H1 (cell line): Measurements from ENCODE around the gene SCGB3A1. TPM values are rescaled to one million over a fixed set of nuclear protein-coding genes. Genes with fewer than 3 reads are reported as not detected.

Experiments
- CTCF ChIA-PET: fragments of 300-600 bp; sonication (Branson Sonifier 250); formaldehyde crosslinking; loops from one replicate; lab custom pipeline; 2021; ENCODE audit not compliant: partially characterized antibody; lab: Charles Lee
- POLR2A ChIA-PET: fragments of 300-600 bp; sonication (Branson Sonifier 250); formaldehyde crosslinking; loops from one replicate; lab custom pipeline; 2021; ENCODE audit warnings: inconsistent platforms; ENCODE audit not compliant: partially characterized antibody; lab: Charles Lee
- DNase-seq, 2 experiments: peaks; one replicate each; pipeline versions ENCODE4 v3.0.0 to v3.0.0-alpha.2; 2010 to 2022; ENCODE audit warnings: low spot score in 2 of 2, low read depth in 1 of 2, mixed read lengths in 1 of 2
- FAIRE-seq: peaks from 2 replicates; lab custom pipeline; 2011; peaks lifted over from hg19 to GRCh38; lab: Jason Lieb, UNC
- H2AFZ ChIP-seq: 2 replicates; pipeline ENCODE4 v1.8.1; 2012; ENCODE audit warnings: low read length, inconsistent platforms
- H2AK5ac ChIP-seq: 2 replicates; pipeline ENCODE4 v1.6.1; 2013; ENCODE audit warnings: low read depth, low read length
- H2BK120ac ChIP-seq: replicated peaks from 2 replicates; pipeline ENCODE3; 2013; ENCODE audit warnings: low read depth, low read length, inconsistent platforms
- H2BK12ac ChIP-seq: 2 replicates; pipeline ENCODE4 v1.6.1; 2013; ENCODE audit warnings: low read depth, low read length
- H2BK15ac ChIP-seq: 2 replicates; pipeline ENCODE4 v1.6.1; 2013; ENCODE audit warnings: low read length
- H2BK20ac ChIP-seq: 2 replicates; pipeline ENCODE4 v1.6.1; 2013; ENCODE audit warnings: low read length
- H2BK5ac ChIP-seq: 2 replicates; pipeline ENCODE4 v1.6.1; 2013; ENCODE audit warnings: low read depth, low read length
- H3K14ac ChIP-seq: 2 replicates; pipeline ENCODE4 v1.6.1; 2013; ENCODE audit warnings: inconsistent platforms; ENCODE audit not compliant: insufficient read length
- H3K18ac ChIP-seq: 2 replicates; pipeline ENCODE4 v1.6.1; 2013; ENCODE audit warnings: low read length; ENCODE audit errors: extremely low read depth
- H3K23ac ChIP-seq: 2 replicates; pipeline ENCODE4 v1.6.1; 2013; ENCODE audit warnings: inconsistent platforms; ENCODE audit not compliant: insufficient read length
- H3K23me2 ChIP-seq: 2 replicates; pipeline ENCODE4 v1.6.1; 2013; ENCODE audit warnings: low read depth, low read length
- H3K27ac ChIP-seq: 2 replicates; pipeline ENCODE4 v1.6.1; 2011; ENCODE audit warnings: low read depth, low read length, inconsistent platforms
- H3K27me3 ChIP-seq, 4 experiments: replicated peaks in 1 of 4; 1 replicate in 1 of 4; 2 replicates in 3 of 4; pipeline versions ENCODE4 v1.6.1 to v1.8.1; 2011 to 2013; ENCODE audit warnings: low read length in 3 of 4, mild to moderate bottlenecking in 3 of 4, inconsistent platforms in 2 of 4, mixed read lengths in 2 of 4, moderate library complexity in 1 of 4; ENCODE audit not compliant: control insufficient read depth in 3 of 4, insufficient read depth in 3 of 4; ENCODE audit errors: extremely low read depth in 1 of 4
- H3K36me3 ChIP-seq, 4 experiments: 2 replicates each; pipeline versions ENCODE4 v1.6.1 to v1.8.1; 2011 to 2013; ENCODE audit warnings: mild to moderate bottlenecking in 4 of 4, low read length in 3 of 4, moderate library complexity in 2 of 4, control low read depth in 1 of 4, inconsistent platforms in 1 of 4; ENCODE audit not compliant: insufficient read depth in 4 of 4, control insufficient read depth in 2 of 4
- H3K4ac ChIP-seq: replicated peaks from 2 replicates; pipeline ENCODE3; 2013; ENCODE audit warnings: low read length, low read depth, mixed read lengths, inconsistent platforms; ENCODE audit not compliant: insufficient read length
- H3K4me1 ChIP-seq, 4 experiments: replicated peaks in 1 of 4; 1 replicate in 1 of 4; 2 replicates in 3 of 4; pipeline versions ENCODE4 v1.6.1 to v1.8.1; 2011 to 2013; ENCODE audit warnings: low read length in 3 of 4, inconsistent platforms in 2 of 4, mixed read lengths in 1 of 4; ENCODE audit not compliant: insufficient read depth in 4 of 4, control insufficient read depth in 3 of 4
- H3K4me2 ChIP-seq, 2 experiments: 2 replicates each; pipeline versions ENCODE4 v1.6.1 to v1.8.1; 2011 to 2013; ENCODE audit warnings: low read depth in 2 of 2, low read length in 2 of 2, control low read depth in 1 of 2, inconsistent platforms in 1 of 2, mild to moderate bottlenecking in 1 of 2; ENCODE audit not compliant: insufficient read depth in 1 of 2
- H3K4me3 ChIP-seq, 4 experiments: fragments of 200-600, 300-600 bp in 1 of 4; sonication (generic), shearing (Covaris generic), sonication (Bioruptor Twin) in 1 of 4; 2 replicates each; pipeline versions ENCODE4 v1.5.1 to v1.8.1; 2011 to 2016; ENCODE audit warnings: low read length in 4 of 4, low read depth in 3 of 4, control low read depth in 2 of 4, inconsistent platforms in 2 of 4, mild to moderate bottlenecking in 2 of 4, mixed read lengths in 1 of 4, moderate library complexity in 1 of 4; ENCODE audit not compliant: insufficient read depth in 2 of 4; ENCODE audit errors: extremely low read depth in 1 of 4
- H3K56ac ChIP-seq: replicated peaks from 2 replicates; pipeline ENCODE3; 2013; ENCODE audit warnings: low read depth, mild to moderate bottlenecking, mixed read lengths, low read length, inconsistent platforms; ENCODE audit not compliant: insufficient read length
- H3K79me1 ChIP-seq: 2 replicates; pipeline ENCODE4 v1.6.1; 2013; ENCODE audit warnings: low read depth, low read length, control low read depth
- H3K79me2 ChIP-seq, 2 experiments: 2 replicates each; pipeline versions ENCODE4 v1.6.1 to v1.8.1; 2012 to 2013; ENCODE audit warnings: low read length in 2 of 2, mild to moderate bottlenecking in 2 of 2, inconsistent platforms in 1 of 2; ENCODE audit not compliant: insufficient read depth in 2 of 2, control insufficient read depth in 1 of 2
- H3K9ac ChIP-seq, 4 experiments: replicated peaks in 1 of 4; 1 replicate in 1 of 4; 2 replicates in 3 of 4; pipeline versions ENCODE4 v1.6.1 to v1.8.1; 2011 to 2013; ENCODE audit warnings: low read depth in 3 of 4, low read length in 3 of 4, control low read depth in 2 of 4, mild to moderate bottlenecking in 2 of 4, moderate library complexity in 2 of 4, inconsistent platforms in 1 of 4; ENCODE audit errors: extremely low read depth in 1 of 4
- H3K9me3 ChIP-seq, 2 experiments: 2 replicates each; pipeline versions ENCODE4 v1.6.1 to v1.8.1; 2012 to 2013; ENCODE audit warnings: mild to moderate bottlenecking in 2 of 2, moderate library complexity in 2 of 2, control low read depth in 1 of 2, inconsistent platforms in 1 of 2, low read depth in 1 of 2, low read length in 1 of 2, mixed read lengths in 1 of 2; ENCODE audit not compliant: insufficient read depth in 2 of 2
- H4K20me1 ChIP-seq, 2 experiments: replicated peaks in 1 of 2; 2 replicates each; pipeline versions ENCODE3 to v1.8.1; 2011 to 2013; ENCODE audit warnings: inconsistent platforms in 2 of 2, low read length in 2 of 2, mild to moderate bottlenecking in 1 of 2; ENCODE audit not compliant: insufficient read depth in 2 of 2, control insufficient read depth in 1 of 2
- H4K5ac ChIP-seq: 2 replicates; pipeline ENCODE4 v1.6.1; 2013; ENCODE audit warnings: low read length, low read depth, mixed read lengths, inconsistent platforms; ENCODE audit not compliant: insufficient read length
- H4K8ac ChIP-seq: 2 replicates; pipeline ENCODE4 v1.8.0; 2013; ENCODE audit warnings: mild to moderate bottlenecking, moderate library complexity, low read length, inconsistent platforms; ENCODE audit not compliant: insufficient read depth; ENCODE audit errors: extremely low read depth
- H4K91ac ChIP-seq: replicated peaks from 2 replicates; pipeline ENCODE3; 2013; ENCODE audit warnings: low read length, mixed read lengths, inconsistent platforms; ENCODE audit not compliant: insufficient read length
- CBX5 ChIP-seq: fragments of 300-800, 300-1000 bp; sonication (generic); IDR thresholded peaks from 2 replicates; pipeline ENCODE4 v1.7.1; 2016; ENCODE audit warnings: antibody characterized with exemption, low read length, low read depth
- EGR1 ChIP-seq: IDR thresholded peaks from 2 replicates; pipeline ENCODE4 v1.6.1; 2011; ENCODE audit warnings: low read depth, low read length, borderline replicate concordance
- JUND ChIP-seq: IDR thresholded peaks from 2 replicates; pipeline ENCODE4 v1.6.1; 2011; ENCODE audit warnings: mild to moderate bottlenecking, improper control_type of control experiment, low read length
- WGBS, 2 experiments: shearing (Covaris generic) in 1 of 2; methylation state at CpG; one replicate each; pipeline versions ENCODE4 v1.1.6 to v1.1.7; 2013 to 2015; ENCODE audit warnings: low lambda C conversion rate in 2 of 2, mixed read lengths in 2 of 2, inconsistent platforms in 1 of 2, low coverage in 1 of 2, missing lambda C conversion rate in 1 of 2; ENCODE audit not compliant: insufficient replicate concordance in 2 of 2, insufficient coverage in 1 of 2, insufficient read length in 1 of 2; ENCODE audit errors: extremely low coverage in 1 of 2, missing lambda C conversion rate in 1 of 2; 5-methylcytosine and 5-hydroxymethylcytosine counted together
- polyA plus RNA-seq, 7 experiments: library from polyadenylated mRNA; depleted of rRNA in 3 of 7; stranded (reverse) in 5 of 7; unstranded in 2 of 7; fragments of >200 nt in 5 of 7; fragments of 200-250 nt in 2 of 7; gene quantifications; 1 replicate in 5 of 7; 2 replicates in 1 of 7; 4 replicates in 1 of 7; pipeline versions ENCODE4 v1.2.1 to v1.2.3, GENCODE V29; 2011 to 2013; ENCODE audit warnings: missing spikeins in 2 of 7, mixed read lengths in 2 of 7
- total RNA-seq: library from RNA; stranded (reverse); fragmentation: NEBNext Ultra II Directional; extraction: Animal tissue kit (Norgen Biotek cat#: 25700); gene quantifications from 2 replicates; pipeline ENCODE4 v1.2.1, GENCODE V29; 2021

Gene SCGB3A1
- total and polyA plus RNA-seq, 2 of the 8 experiments (the other 6 are each of a cell fraction or from before 2014, with no cell fraction given): 0.20 TPM; not detected in 1

GRCh38 chr5:180608572-180609310 lies 17.4 kb upstream of the SCGB3A1 start:
- 93% methylated on average over 25 of the region's 26 CpGs; no CpG with 5 or more reads in 1 of the 2 experiments for WGBS, 2 experiments
- Histone ChIP-seq H2BK5ac (0 out of 2 replicates have a peak overlapping the region, but pooled peaks have one; percentile 16), H3K4me1 (no peaks in the 10 kb centered on the region; a peak in 2 of 7 replicates), H3K79me1 (no peaks in the 10 kb centered on the region), H3K27ac (no peak overlapping the region), H3K79me2 (no peaks in the 10 kb centered on the region), H3K18ac (no peak overlapping the region), H2AFZ (no peak overlapping the region), H3K4ac (no peak overlapping the region), H3K36me3 (no peaks in the 10 kb centered on the region), H2AK5ac (no peak overlapping the region), H3K4me3 (no peak overlapping the region), H4K8ac (peak overlapping the region; percentile 83), H3K23me2 (no peaks in the 10 kb centered on the region), H2BK120ac (no peak overlapping the region), H2BK12ac (no peak overlapping the region), H4K20me1 (peaks cover 0 to 1% of the 10 kb centered on the region in 2 experiments), H3K4me2 (no peak overlapping the region), H4K91ac (no peak overlapping the region), H3K23ac (no peak overlapping the region), H3K56ac (no peak overlapping the region), H2BK15ac (no peak overlapping the region), H3K9ac (no peak overlapping the region), H4K5ac (no peak overlapping the region), H3K27me3 (no peaks in the 10 kb centered on the region), H3K9me3 (no peaks in the 10 kb centered on the region), H2BK20ac (no peak overlapping the region)
- DNase-seq: no peak
- no peak for FAIRE-seq
- TF ChIP-seq CBX5 (no peak), EGR1 (no peak), JUND (no peak)
- TF ChIP-seq, all 59 proteins: peak for 0
- CTCF ChIA-PET: interaction anchor here (0.8 to 7.4 kb wide), 4 partner anchors 12 to 90 kb away, joined by 3 to 52 read pairs (median 3); no protein-coding TSS in a partner anchor
- H3K14ac ChIP-seq: no peak overlapping the region
- POLR2A ChIA-PET: interaction anchor here (1.0 kb wide), 1 partner anchor 13 kb away, joined by 3 read pairs; no protein-coding TSS in a partner anchor
